T-helper 1 cell treated with Interleukin-12 subunit alpha and Interleukin-12 subunit beta and Interleukin-4 antibody, amounts not matched to agents 30 ng/mL and 1 ng/mL, for 36 hours (primary cell): ENCODE measurements around the gene ABCD3. TPM values are rescaled to one million over a fixed set of nuclear protein-coding genes. Genes with fewer than 3 reads are reported as not detected.

Experiments used
- intact Hi-C: fragments of 100-400 bp; cut with micrococcal nuclease; formaldehyde crosslinking; loops from one replicate; pipeline ENCODE4 v1.15.1; 2024
- total RNA-seq: library from RNA; stranded (reverse); gene quantifications from 2 replicates; pipeline ENCODE4 v1.2.3, GENCODE V29; 2022

The ABCD3 gene
- total RNA-seq, 1 donor from 2014 or later = 23.6 TPM

- intact Hi-C loops = no loop called here
Observed at GRCh38 chr1:94524531-94524930, 106.3 kb downstream of the ABCD3 start.

- intact Hi-C loops = no loop called here
Observed at GRCh38 chr1:94526152-94526980, 108.2 kb downstream of the ABCD3 start.

- intact Hi-C loops = no loop called here
Observed at GRCh38 chr1:94527447-94528031, 109.3 kb downstream of the ABCD3 start.

GRCh38 chr1:94528299-94528698 lies 110.1 kb downstream of the ABCD3 start:
- intact Hi-C loops = no loop called here

GRCh38 chr1:94528826-94529225 lies 110.6 kb downstream of the ABCD3 start:
- intact Hi-C loops = no loop called here

GRCh38 chr1:94529416-94529815 lies 111.2 kb downstream of the ABCD3 start:
- intact Hi-C loops = no loop called here

GRCh38 chr1:94530373-94530878 lies 112.2 kb downstream of the ABCD3 start:
- intact Hi-C loops = no loop called here

- intact Hi-C loops = no loop called here
Observed at GRCh38 chr1:94531664-94532063, 113.5 kb downstream of the ABCD3 start.

- intact Hi-C loops = no loop called here
Observed at GRCh38 chr1:94532077-94532476, 113.9 kb downstream of the ABCD3 start.

- intact Hi-C loops = no loop called here
Observed at GRCh38 chr1:94535095-94535494, 116.9 kb downstream of the ABCD3 start.

GRCh38 chr1:94535879-94536278 lies 117.7 kb downstream of the ABCD3 start:
- intact Hi-C loops = no loop called here

- intact Hi-C loops = no loop called here
Observed at GRCh38 chr1:94537254-94537653, 119.1 kb downstream of the ABCD3 start.

GRCh38 chr1:94538243-94538827 lies 120.1 kb downstream of the ABCD3 start:
- intact Hi-C loops = no loop called here

- intact Hi-C loops = no loop called here
Observed at GRCh38 chr1:94539496-94539895, 121.3 kb downstream of the ABCD3 start.

- intact Hi-C loops = loop anchor here (5.0 kb wide), 2 partner anchors 123 to 532 kb away; partner anchors contain the start of genes ABCD3 and ALG14
Observed at GRCh38 chr1:94540440-94541245, 122.5 kb downstream of the ABCD3 start.

GRCh38 chr1:94541246-94542087 lies 123.3 kb downstream of the ABCD3 start, which contains the start of gene F3:
Gene F3 (minus strand): TSS chr1:94541759. CDS start chr1:94541636, 123 bp downstream.
- intact Hi-C loops = loop anchor here (2.0 to 5.0 kb wide), 3 partner anchors 61 to 531 kb away; partner anchors contain the start of genes ABCD3 and ALG14

- intact Hi-C loops = loop anchor here (2.0 to 5.0 kb wide), 3 partner anchors 61 to 530 kb away; partner anchors contain the start of genes ABCD3 and ALG14
Observed at GRCh38 chr1:94542088-94542870, 124.1 kb downstream of the ABCD3 start.

- intact Hi-C loops = loop anchor here (2.0 to 5.0 kb wide), 3 partner anchors 60 to 529 kb away; partner anchors contain the start of genes ABCD3 and ALG14
Observed at GRCh38 chr1:94543001-94543400, 124.8 kb downstream of the ABCD3 start.
